Karpas-422 (cell line): Measurements from ENCODE around the gene PAN3. TPM values are rescaled to one million over a fixed set of nuclear protein-coding genes. Genes with fewer than 3 reads are reported as not detected.

ENCODE experiments used
- DNase-seq: peaks from one replicate; pipeline ENCODE4 v3.0.0-alpha.2; 2015
- H2AFZ ChIP-seq: fragments of 200-600 bp; sonication (generic); 2 replicates; pipeline ENCODE4 v1.6.1; 2014; ENCODE audit warnings: antibody characterized with exemption, low read length, mixed read lengths
- H3K27ac ChIP-seq: fragments of 200-600 bp; sonication (generic); 2 replicates; pipeline ENCODE4 v1.5.1; 2014; ENCODE audit warnings: mild to moderate bottlenecking, low read length, moderate library complexity
- H3K27me3 ChIP-seq: fragments of 200-600 bp; sonication (generic); 2 replicates; pipeline ENCODE4 v1.6.1; 2014; ENCODE audit warnings: low read length, mixed read lengths
- H3K36me3 ChIP-seq: fragments of 200-600 bp; sonication (generic); 2 replicates; pipeline ENCODE4 v1.6.1; 2014; ENCODE audit warnings: low read length, mixed read lengths; ENCODE audit not compliant: insufficient read depth
- H3K4me1 ChIP-seq: fragments of 200-600 bp; sonication (generic); 2 replicates; pipeline ENCODE4 v1.6.1; 2014; ENCODE audit warnings: mild to moderate bottlenecking, low read length, mixed read lengths
- H3K4me2 ChIP-seq: fragments of 200-600 bp; sonication (generic); 2 replicates; pipeline ENCODE4 v1.6.1; 2014; ENCODE audit warnings: low read length, low read depth, mild to moderate bottlenecking; ENCODE audit not compliant: poor library complexity, severe bottlenecking
- H3K4me3 ChIP-seq: fragments of 200-600 bp; sonication (generic); 2 replicates; pipeline ENCODE4 v1.5.1; 2014; ENCODE audit warnings: mild to moderate bottlenecking, antibody characterized with exemption, low read length, mixed read lengths
- H3K79me2 ChIP-seq: fragments of 200-600 bp; sonication (generic); 2 replicates; pipeline ENCODE4 v1.6.1; 2014; ENCODE audit warnings: mild to moderate bottlenecking, low read length, mixed read lengths
- H3K9ac ChIP-seq: fragments of 200-600 bp; sonication (generic); 2 replicates; pipeline ENCODE4 v1.6.0; 2014; ENCODE audit warnings: low read length
- H3K9me2 ChIP-seq: fragments of 200-600 bp; sonication (generic), shearing (Covaris generic); replicated peaks from 2 replicates; pipeline ENCODE4 v1.6.0; 2014; ENCODE audit warnings: mild to moderate bottlenecking, low read length, moderate library complexity; ENCODE audit not compliant: insufficient read depth
- H3K9me3 ChIP-seq: fragments of 300-700, 200-600 bp; sonication (generic); 2 replicates; pipeline ENCODE4 v1.6.1; 2014; ENCODE audit warnings: low read length, mixed read lengths
- H4K20me1 ChIP-seq: fragments of 200-600 bp; sonication (generic); 2 replicates; pipeline ENCODE4 v1.6.1; 2014; ENCODE audit warnings: mild to moderate bottlenecking, antibody characterized with exemption, low read length, low read depth; ENCODE audit not compliant: insufficient read depth
- total RNA-seq: library from RNA; depleted of rRNA; stranded (reverse); fragments of >200 nt; shearing (Covaris generic); gene quantifications from 2 replicates; pipeline ENCODE4 v1.2.3, GENCODE V29; 2014; ENCODE audit warnings: low replicate concordance

PAN3 gene
- total RNA-seq, 1 experiment from 2014 or later = 39.8 TPM

DNA sequence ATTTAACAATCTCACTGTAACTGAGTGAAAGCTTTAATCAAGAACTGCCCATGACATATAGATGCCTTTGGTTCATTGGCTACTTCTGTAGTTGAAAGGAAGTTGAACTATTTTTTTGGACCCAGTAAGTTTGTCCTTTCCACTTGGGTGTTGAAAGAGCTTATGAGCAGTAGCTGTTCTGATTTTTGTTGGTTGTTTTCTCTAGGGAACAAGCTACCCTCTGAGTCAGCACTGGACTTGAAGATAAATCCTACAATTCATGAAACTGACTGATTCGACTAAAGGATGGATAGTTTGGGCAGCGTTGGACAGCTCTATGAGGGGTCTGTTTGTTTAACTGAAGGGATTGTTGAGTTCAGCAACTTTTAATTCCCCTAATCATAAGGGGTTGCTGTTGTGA lies 101.0 kb downstream of the PAN3 start:
- no peaks in the 10 kb centered on the region for H4K20me1 ChIP-seq
- H3K9me3 ChIP-seq = no peaks in the 10 kb centered on the region
- peaks cover 48% of the 10 kb centered on the region for H3K79me2 ChIP-seq
- H3K36me3 ChIP-seq = 0 out of 2 replicates have a peak, but pooled peaks cover 16% of the 10 kb centered on the region
- H3K4me2 ChIP-seq = no peak overlapping the region
- H3K4me3 ChIP-seq = no peak overlapping the region
- H3K9me2 ChIP-seq = 0 out of 2 replicates have a peak, but pooled peaks cover 4% of the 10 kb centered on the region
- no peaks in the 10 kb centered on the region for H3K27me3 ChIP-seq
- H3K9ac ChIP-seq = no peak overlapping the region
- no peak overlapping the region for H3K27ac ChIP-seq
- H3K4me1 ChIP-seq = no peaks in the 10 kb centered on the region
- DNase-seq = no peak
- H2AFZ ChIP-seq = no peak overlapping the region

- H3K4me1 ChIP-seq = peaks cover 18% of the 10 kb centered on the region
- no peaks in the 10 kb centered on the region for H3K27me3 ChIP-seq
- H3K79me2 ChIP-seq = peaks cover 66% of the 10 kb centered on the region
- H4K20me1 ChIP-seq = no peaks in the 10 kb centered on the region
- no peak for DNase-seq
- no peak overlapping the region for H3K9ac ChIP-seq
- peaks cover 22% of the 10 kb centered on the region; the same call in 1 of the 2 replicates for H3K36me3 ChIP-seq
- no peak overlapping the region for H2AFZ ChIP-seq
- H3K9me2 ChIP-seq = no peaks in the 10 kb centered on the region
- no peaks in the 10 kb centered on the region for H3K9me3 ChIP-seq
- no peak overlapping the region for H3K4me3 ChIP-seq
- no peak overlapping the region for H3K4me2 ChIP-seq
- H3K27ac ChIP-seq = no peak overlapping the region
Measured at GRCh38 chr13:28245465-28245864, 107.1 kb downstream of the PAN3 start.

DNA sequence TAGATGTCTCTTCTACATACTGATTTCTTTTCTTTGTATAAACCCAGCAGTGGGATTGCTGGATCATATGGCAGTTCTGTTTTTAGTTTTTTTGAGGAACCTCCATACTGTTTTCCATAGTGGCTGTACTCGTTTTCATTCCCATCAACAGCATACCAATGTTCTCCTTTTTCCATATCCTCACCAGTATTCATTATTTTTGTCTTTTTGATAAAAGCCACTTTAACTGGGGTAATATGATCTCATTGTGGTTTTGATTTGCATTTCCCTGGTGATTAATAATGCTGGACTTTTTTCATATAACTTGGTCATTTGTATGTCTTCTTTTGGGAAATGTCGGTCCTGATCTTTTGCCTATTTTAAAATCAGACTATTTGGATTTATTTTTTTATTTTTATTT lies 108.5 kb downstream of the PAN3 start:
- Histone ChIP-seq H3K79me2 (peaks cover 67% of the 10 kb centered on the region), H3K9ac (no peak overlapping the region), H3K4me2 (peak overlapping the region; percentile 5), H3K9me2 (no peaks in the 10 kb centered on the region), H3K27ac (no peak overlapping the region), H3K4me3 (no peak overlapping the region), H2AFZ (no peak overlapping the region), H3K36me3 (peaks cover 17% of the 10 kb centered on the region; the same call in 1 of the 2 replicates), H3K27me3 (no peaks in the 10 kb centered on the region), H3K9me3 (no peaks in the 10 kb centered on the region), H3K4me1 (peaks cover 18% of the 10 kb centered on the region), H4K20me1 (no peaks in the 10 kb centered on the region)
- DNase-seq = peak; percentile 45

GRCh38 chr13:28248080-28248479 lies 109.7 kb downstream of the PAN3 start:
- Histone ChIP-seq H3K27ac (no peak overlapping the region), H3K4me1 (peaks cover 18% of the 10 kb centered on the region), H3K79me2 (peaks cover 71% of the 10 kb centered on the region), H4K20me1 (no peaks in the 10 kb centered on the region), H3K36me3 (peaks cover 10% of the 10 kb centered on the region; the same call in 1 of the 2 replicates), H3K4me2 (no peak overlapping the region), H2AFZ (no peak overlapping the region), H3K9me2 (no peaks in the 10 kb centered on the region), H3K9ac (no peak overlapping the region), H3K4me3 (no peak overlapping the region), H3K9me3 (no peaks in the 10 kb centered on the region), H3K27me3 (no peaks in the 10 kb centered on the region)
- no peak for DNase-seq

DNA sequence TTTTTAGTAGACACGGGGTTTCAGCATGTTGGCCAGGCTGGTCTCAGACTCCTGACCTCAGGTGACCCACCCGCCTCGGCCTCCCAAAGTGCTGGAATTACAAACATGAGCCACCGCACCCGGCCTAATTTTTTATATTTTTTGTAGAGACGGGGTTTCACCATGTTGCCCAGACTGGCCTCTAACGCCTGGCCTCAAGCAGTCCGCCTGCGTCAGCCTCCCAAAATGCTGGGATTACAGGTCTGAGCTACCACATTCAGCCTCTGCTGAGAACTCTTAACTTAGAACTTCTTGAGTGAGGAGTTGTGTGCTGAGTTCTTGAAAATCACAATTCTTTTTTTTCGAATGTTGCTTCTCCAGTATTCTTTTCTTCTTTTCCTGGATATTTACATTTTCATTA lies 112.2 kb downstream of the PAN3 start:
- H3K9ac ChIP-seq = no peak overlapping the region
- H3K4me3 ChIP-seq = no peak overlapping the region
- H3K4me1 ChIP-seq = peaks cover 18% of the 10 kb centered on the region
- H2AFZ ChIP-seq = no peak overlapping the region
- no peaks in the 10 kb centered on the region for H3K9me3 ChIP-seq
- H4K20me1 ChIP-seq = no peaks in the 10 kb centered on the region
- H3K79me2 ChIP-seq = peaks cover 87% of the 10 kb centered on the region
- no peak for DNase-seq
- H3K9me2 ChIP-seq = no peaks in the 10 kb centered on the region
- no peak overlapping the region for H3K4me2 ChIP-seq
- no peaks in the 10 kb centered on the region for H3K27me3 ChIP-seq
- peaks cover 5% of the 10 kb centered on the region; the same call in 1 of the 2 replicates for H3K36me3 ChIP-seq
- H3K27ac ChIP-seq = no peak overlapping the region

GRCh38 chr13:28251466-28251865 lies 113.1 kb downstream of the PAN3 start:
- DNase-seq = no peak
- Histone ChIP-seq H3K4me2 (no peak overlapping the region), H3K27me3 (no peaks in the 10 kb centered on the region), H2AFZ (no peak overlapping the region), H3K36me3 (peaks cover 5% of the 10 kb centered on the region; the same call in 1 of the 2 replicates), H3K9me3 (no peaks in the 10 kb centered on the region), H3K4me3 (no peak overlapping the region), H3K27ac (no peak overlapping the region), H4K20me1 (no peaks in the 10 kb centered on the region), H3K79me2 (peaks cover 85% of the 10 kb centered on the region), H3K4me1 (peaks cover 17% of the 10 kb centered on the region), H3K9me2 (no peaks in the 10 kb centered on the region), H3K9ac (no peak overlapping the region)

GRCh38 chr13:28252547-28252946 lies 114.2 kb downstream of the PAN3 start:
- no peak overlapping the region for H3K27ac ChIP-seq
- H3K79me2 ChIP-seq = peaks cover 76% of the 10 kb centered on the region
- H2AFZ ChIP-seq = no peak overlapping the region
- H4K20me1 ChIP-seq = no peaks in the 10 kb centered on the region
- DNase-seq = no peak
- no peaks in the 10 kb centered on the region for H3K9me3 ChIP-seq
- no peak overlapping the region for H3K9ac ChIP-seq
- H3K36me3 ChIP-seq = peaks cover 10% of the 10 kb centered on the region
- no peaks in the 10 kb centered on the region for H3K9me2 ChIP-seq
- no peaks in the 10 kb centered on the region for H3K27me3 ChIP-seq
- no peak overlapping the region for H3K4me3 ChIP-seq
- H3K4me1 ChIP-seq = peaks cover 6% of the 10 kb centered on the region
- no peak overlapping the region for H3K4me2 ChIP-seq

DNA sequence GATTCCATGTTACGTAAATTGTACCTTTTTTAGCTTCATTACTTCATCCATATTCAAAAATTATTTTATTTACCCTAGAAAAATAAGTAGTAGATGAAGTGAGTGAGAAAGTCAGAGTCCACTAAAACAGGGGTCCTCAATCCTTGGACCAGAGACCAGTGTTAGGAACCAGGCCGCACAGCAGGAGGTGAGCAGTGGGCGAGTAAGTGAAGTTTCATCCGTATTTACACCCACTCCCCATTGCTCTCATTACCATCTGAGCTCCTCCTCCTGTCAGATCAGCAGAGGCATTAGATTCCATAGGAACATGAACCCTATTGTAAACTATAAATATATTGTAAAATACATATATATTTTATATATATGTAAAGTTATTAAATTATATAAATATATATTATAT lies 119.0 kb downstream of the PAN3 start:
- DNase-seq = no peak
- no peaks in the 10 kb centered on the region for H3K4me1 ChIP-seq
- H3K36me3 ChIP-seq = peaks cover 22% of the 10 kb centered on the region
- H3K9me2 ChIP-seq = no peaks in the 10 kb centered on the region
- H3K9ac ChIP-seq = no peak overlapping the region
- no peak overlapping the region for H3K4me2 ChIP-seq
- H2AFZ ChIP-seq = no peak overlapping the region
- H4K20me1 ChIP-seq = no peaks in the 10 kb centered on the region
- H3K4me3 ChIP-seq = no peak overlapping the region
- H3K9me3 ChIP-seq = no peaks in the 10 kb centered on the region
- H3K27me3 ChIP-seq = no peaks in the 10 kb centered on the region
- H3K79me2 ChIP-seq = peaks cover 50% of the 10 kb centered on the region
- no peak overlapping the region for H3K27ac ChIP-seq

- no peak for DNase-seq
- Histone ChIP-seq H2AFZ (no peak overlapping the region), H3K27ac (no peak overlapping the region), H3K9ac (no peak overlapping the region), H3K4me2 (no peak overlapping the region), H3K36me3 (peaks cover 29% of the 10 kb centered on the region), H3K9me3 (no peaks in the 10 kb centered on the region), H3K4me1 (no peaks in the 10 kb centered on the region), H3K79me2 (peaks cover 41% of the 10 kb centered on the region), H3K4me3 (no peak overlapping the region), H3K27me3 (no peaks in the 10 kb centered on the region), H3K9me2 (no peaks in the 10 kb centered on the region), H4K20me1 (no peaks in the 10 kb centered on the region)
Measured at GRCh38 chr13:28258417-28258816, 120.1 kb downstream of the PAN3 start.
